Activated CD8-positive, alpha-beta memory T cell treated with anti-CD3 and anti-CD28 coated beads, Interleukin-2, amount 50 U/mL, for 4 hours (primary cell): ENCODE measurements around the gene FAM209B.
"Not testable (repeated sequence)": the region's sequence is repeated elsewhere in the genome, so short reads cannot be mapped to it uniquely, and the experiment has no call there.

Source experiments
- DNase-seq: peaks from one replicate; pipeline ENCODE4 v3.0.0-alpha.2; 2020

FAM209B gene

GRCh38 chr20:56542489-56543030 is 9.5 kb downstream of the FAM209B start:
- DNase-seq = no peak

- no peak for DNase-seq
Measured at GRCh38 chr20:56551571-56551970, 18.5 kb downstream of the FAM209B start.

- no peak for DNase-seq
Measured at GRCh38 chr20:56552911-56553629, 20.0 kb downstream of the FAM209B start.

- no peak for DNase-seq
Measured at GRCh38 chr20:56554869-56555268, 21.8 kb downstream of the FAM209B start.

GRCh38 chr20:56558968-56559367 is 25.9 kb downstream of the FAM209B start:
- no peak for DNase-seq

- not testable (repeated sequence) for DNase-seq
Measured at GRCh38 chr20:56564526-56564925, 31.5 kb downstream of the FAM209B start.

- DNase-seq = no peak
Measured at GRCh38 chr20:56565511-56565910, 32.5 kb downstream of the FAM209B start.

GRCh38 chr20:56566621-56567020 is 33.6 kb downstream of the FAM209B start:
- no peak for DNase-seq

GRCh38 chr20:56570832-56571231 is 37.8 kb downstream of the FAM209B start:
- DNase-seq = no peak

- no peak for DNase-seq
Measured at GRCh38 chr20:56572172-56572571, 39.1 kb downstream of the FAM209B start.

GRCh38 chr20:56573986-56574385 is 40.9 kb downstream of the FAM209B start:
- no peak for DNase-seq

- DNase-seq = no peak
Measured at GRCh38 chr20:56574531-56575142, 41.6 kb downstream of the FAM209B start.

GRCh38 chr20:56575157-56575556 is 42.1 kb downstream of the FAM209B start:
- DNase-seq = no peak

GRCh38 chr20:56575961-56576360 is 42.9 kb downstream of the FAM209B start:
- no peak for DNase-seq

- no peak for DNase-seq
Measured at GRCh38 chr20:56579301-56579710, 46.3 kb downstream of the FAM209B start.

GRCh38 chr20:56580226-56580625 is 47.2 kb downstream of the FAM209B start:
- DNase-seq = no peak

- no peak for DNase-seq
Measured at GRCh38 chr20:56581701-56582100, 48.7 kb downstream of the FAM209B start.

- DNase-seq = no peak
Measured at GRCh38 chr20:56582542-56582941, 49.5 kb downstream of the FAM209B start.

- no peak for DNase-seq
Measured at GRCh38 chr20:56584916-56585315, 51.9 kb downstream of the FAM209B start.
